ENCODE measurements around the gene PPM1H.

- TF ChIP-seq EZH2 (IDR thresholded peaks at IDR 0.05) (no peak), FOXP2 (optimal IDR thresholded peaks at IDR 0.05; ENCODE audit: control extremely low read depth, extremely low read length, insufficient read depth) (no peak)
Measured at GRCh38 chr12:62827855-62828254, 107.1 kb downstream of the PPM1H start.

Data from SK-N-MC (cell line).